Measurements from ENCODE around the gene TMEFF2. TPM values are rescaled to one million over a fixed set of nuclear protein-coding genes. Genes with fewer than 3 reads are reported as not detected.

The TMEFF2 gene
- total RNA-seq, 6 donors from 2014 or later, result 0.69 TPM; not detected in 5

DNA sequence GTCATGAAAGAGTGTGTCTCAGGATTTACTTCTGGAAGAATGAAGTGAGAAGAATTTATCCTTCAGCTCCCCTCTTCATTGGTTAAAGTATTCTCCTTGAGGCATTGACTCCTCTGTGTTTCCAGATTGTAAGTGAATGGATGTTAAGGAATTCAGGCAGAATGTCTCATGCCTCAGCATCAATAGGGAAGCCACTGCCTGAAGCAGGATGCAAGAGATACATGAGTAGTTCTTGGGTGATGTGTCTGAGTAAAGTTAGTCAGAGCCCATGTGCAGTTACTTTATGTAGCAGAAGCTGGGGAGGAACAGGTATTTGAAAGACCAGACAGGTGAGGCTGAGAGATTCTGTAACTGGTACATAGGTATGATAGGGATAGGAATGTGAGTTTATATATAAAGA, 34.0 kb upstream of the TMEFF2 start:
- Histone ChIP-seq H3K27ac (no peak overlapping the region), H3K9me3 (no peaks in the 10 kb centered on the region), H3K4me3 (no peak overlapping the region), H3K36me3 (no peaks in the 10 kb centered on the region), H3K4me1 (no peaks in the 10 kb centered on the region), H3K27me3 (no peaks in the 10 kb centered on the region)
- ATAC-seq (ENCODE audit: low FRiP score in 2 of 2), result no peak
- DNase-seq, result no peak
- TF ChIP-seq POLR2AphosphoS5 (IDR thresholded peaks at IDR 0.05), result no peak
- TF ChIP-seq POLR2A (IDR thresholded peaks at IDR 0.05), result no peak
- no peak for TF ChIP-seq CTCF (IDR thresholded peaks at IDR 0.05)
- TF ChIP-seq EP300 (IDR thresholded peaks at IDR 0.05), result no peak

- no peaks in the 10 kb centered on the region for H3K9me3 ChIP-seq
- TF ChIP-seq EP300 (IDR thresholded peaks at IDR 0.05) (no peak), CTCF (IDR thresholded peaks at IDR 0.05) (no peak), POLR2A (IDR thresholded peaks at IDR 0.05) (no peak), POLR2AphosphoS5 (IDR thresholded peaks at IDR 0.05) (no peak)
- H3K4me1 ChIP-seq, result no peaks in the 10 kb centered on the region
- no peak for ATAC-seq (ENCODE audit: low FRiP score in 2 of 2)
- no peaks in the 10 kb centered on the region for H3K27me3 ChIP-seq
- no peak for DNase-seq
- no peaks in the 10 kb centered on the region for H3K36me3 ChIP-seq
- H3K4me3 ChIP-seq, result no peak overlapping the region
- no peak overlapping the region for H3K27ac ChIP-seq
- 85 to 91% methylated on average over 1 of the region's 1 CpG for WGBS, 2 donors
Observed at GRCh38 chr2:192218970-192219369, 24.2 kb upstream of the TMEFF2 start.

- Histone ChIP-seq H3K27ac (no peak overlapping the region), H3K36me3 (no peaks in the 10 kb centered on the region), H3K4me1 (no peaks in the 10 kb centered on the region), H3K4me3 (no peak overlapping the region), H3K27me3 (no peaks in the 10 kb centered on the region), H3K9me3 (no peaks in the 10 kb centered on the region)
- ATAC-seq (ENCODE audit: low FRiP score in 2 of 2) (no peak), DNase-seq (no peak)
- WGBS, 2 donors, result 74 to 92% methylated on average over 2 of the region's 2 CpGs
- TF ChIP-seq CTCF (IDR thresholded peaks at IDR 0.05), result no peak
- no peak for TF ChIP-seq POLR2A (IDR thresholded peaks at IDR 0.05)
- TF ChIP-seq EP300 (IDR thresholded peaks at IDR 0.05), result no peak
- TF ChIP-seq POLR2AphosphoS5 (IDR thresholded peaks at IDR 0.05), result no peak
Observed at GRCh38 chr2:192218377-192218776, 23.6 kb upstream of the TMEFF2 start.

GRCh38 chr2:192216336-192216735, 21.6 kb upstream of the TMEFF2 start:
- TF ChIP-seq POLR2A (IDR thresholded peaks at IDR 0.05), result no peak
- no peak for TF ChIP-seq EP300 (IDR thresholded peaks at IDR 0.05)
- TF ChIP-seq CTCF (IDR thresholded peaks at IDR 0.05), result no peak
- no peak for TF ChIP-seq POLR2AphosphoS5 (IDR thresholded peaks at IDR 0.05)
- WGBS, 2 donors, result 71 to 73% methylated on average over 3 of the region's 3 CpGs
- Histone ChIP-seq H3K4me3 (no peak overlapping the region), H3K9me3 (no peaks in the 10 kb centered on the region), H3K36me3 (no peaks in the 10 kb centered on the region), H3K27me3 (no peaks in the 10 kb centered on the region), H3K4me1 (no peaks in the 10 kb centered on the region), H3K27ac (no peak overlapping the region)
- ATAC-seq (ENCODE audit: low FRiP score in 2 of 2), result no peak
- DNase-seq, result no peak

- Histone ChIP-seq H3K36me3 (no peaks in the 10 kb centered on the region), H3K9me3 (no peaks in the 10 kb centered on the region), H3K27me3 (no peaks in the 10 kb centered on the region), H3K27ac (no peak overlapping the region), H3K4me3 (no peak overlapping the region), H3K4me1 (no peaks in the 10 kb centered on the region)
- DNase-seq, result no peak
- TF ChIP-seq CTCF (IDR thresholded peaks at IDR 0.05), result no peak
- TF ChIP-seq EP300 (IDR thresholded peaks at IDR 0.05), result no peak
- TF ChIP-seq POLR2A (IDR thresholded peaks at IDR 0.05), result no peak
- no peak for TF ChIP-seq POLR2AphosphoS5 (IDR thresholded peaks at IDR 0.05)
- no peak for ATAC-seq (ENCODE audit: low FRiP score in 2 of 2)
Observed at GRCh38 chr2:192215096-192215877, 20.6 kb upstream of the TMEFF2 start.

All from upper lobe of left lung (tissue), 6 donors.